Measurements from ENCODE around the gene CYB5RL.

CYB5RL gene

GRCh38 chr1:54199151-54199764, 572 bp downstream of the CYB5RL start:
- peak overlapping the region; percentile 70 to 98 (median 87) for H3K4me3 ChIP-seq
- H3K27ac ChIP-seq = peak overlapping the region in 19 of 21 experiments; percentile 6 to 96 (median 83)

DNA sequence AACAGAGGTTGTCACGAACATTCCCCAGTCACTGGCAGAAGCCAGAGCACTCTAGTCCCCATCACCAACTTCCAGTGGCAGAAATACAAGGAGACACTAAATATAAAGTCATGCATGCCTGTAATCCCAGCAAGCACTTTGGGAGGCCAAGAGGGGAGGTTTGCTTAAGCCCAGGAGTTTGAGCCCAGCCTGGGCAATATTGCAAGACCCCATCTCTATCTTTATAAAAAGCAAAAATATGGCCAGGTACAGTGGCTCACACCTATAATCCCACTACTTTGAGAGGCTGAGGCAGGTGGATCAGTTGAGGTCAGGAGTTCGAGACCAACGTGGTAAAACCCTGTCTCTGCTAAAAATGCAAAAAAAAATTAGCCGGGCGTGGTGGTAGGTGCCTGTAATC, 6.4 kb downstream of the CYB5RL start:
- Histone ChIP-seq H3K27ac (no peak overlapping the region), H3K4me3 (no peak overlapping the region)

- Histone ChIP-seq H3K4me3 (no peak overlapping the region), H3K27ac (no peak overlapping the region)
Measured at GRCh38 chr1:54191525-54191924, 8.3 kb downstream of the CYB5RL start.

DNA sequence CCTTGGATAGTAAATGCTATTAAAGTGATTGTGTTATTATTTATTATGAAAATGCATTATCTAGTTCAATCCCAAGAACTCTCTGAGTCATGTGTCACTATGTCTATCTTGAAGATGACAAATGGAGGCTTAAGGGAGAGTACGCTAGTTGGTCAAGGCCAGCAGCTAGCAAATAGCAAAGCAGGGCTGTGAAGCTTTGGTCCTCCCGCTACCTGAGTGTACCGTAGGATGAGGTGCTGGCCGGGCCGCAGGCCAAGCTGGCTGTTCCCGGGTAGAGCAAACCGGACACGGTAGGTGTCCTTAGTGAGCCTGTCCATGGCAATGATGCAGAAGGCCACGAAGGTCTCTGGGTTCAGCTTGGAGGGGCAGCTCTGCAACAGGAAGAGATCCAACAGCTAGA, 9.3 kb downstream of the CYB5RL start:
- no peak overlapping the region for H3K4me3 ChIP-seq
- H3K27ac ChIP-seq = no peak overlapping the region

DNA sequence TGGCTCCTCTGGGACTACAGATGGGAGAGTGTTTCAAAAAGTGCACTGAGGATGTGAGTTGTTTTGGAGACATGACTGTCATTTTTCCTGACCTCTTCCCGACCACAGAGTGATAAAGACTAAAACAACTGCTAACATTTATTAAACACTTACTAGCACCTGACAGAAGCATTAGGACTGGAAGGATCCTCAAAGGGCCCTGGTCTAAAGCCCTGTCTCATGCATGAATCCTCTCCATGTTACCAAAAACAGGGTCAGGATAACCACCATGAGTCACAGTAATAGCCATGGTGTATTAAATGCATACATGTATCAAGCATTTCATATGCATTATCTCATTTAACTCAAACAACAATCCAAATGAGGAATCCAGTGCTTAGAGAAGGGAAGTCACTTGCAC, 11.5 kb downstream of the CYB5RL start:
- no peak overlapping the region for H3K27ac ChIP-seq
- no peak overlapping the region for H3K4me3 ChIP-seq

- Histone ChIP-seq H3K4me3 (no peak overlapping the region), H3K27ac (no peak overlapping the region)
Measured at GRCh38 chr1:54186056-54186455, 13.8 kb downstream of the CYB5RL start.

DNA sequence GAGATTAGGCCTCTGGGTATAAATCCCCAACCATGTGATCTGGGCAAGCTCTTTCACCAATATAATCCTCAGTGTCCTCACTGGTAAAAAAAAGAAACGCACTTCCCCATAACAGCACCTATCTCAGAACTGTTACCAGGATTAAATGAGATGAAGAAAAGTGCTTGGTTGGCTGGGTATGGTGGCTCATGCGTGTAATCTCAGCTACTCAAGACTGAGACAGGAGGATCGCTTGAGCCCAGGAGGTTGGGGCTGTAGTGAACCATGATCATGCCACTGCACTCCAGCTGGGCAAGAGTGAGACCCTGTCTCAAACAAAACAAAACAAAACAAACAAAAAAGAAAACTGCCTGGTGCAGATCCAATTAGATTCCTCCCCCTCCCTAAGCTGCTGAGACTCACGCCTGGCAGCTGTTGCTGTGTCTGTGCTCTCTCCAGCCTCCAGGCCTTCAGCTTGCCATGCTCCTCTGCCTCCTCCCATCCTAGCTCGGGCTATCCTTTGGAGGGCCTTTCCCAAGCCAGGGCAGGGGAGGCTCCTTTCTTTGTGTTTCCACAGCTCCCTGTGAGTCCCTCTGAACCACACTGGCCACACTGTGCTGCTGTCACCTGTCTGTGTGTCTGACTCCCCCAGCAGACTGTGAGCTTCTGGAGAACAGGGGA, 19.0 kb downstream of the CYB5RL start:
- Histone ChIP-seq H3K4me3 (no peak overlapping the region), H3K27ac (no peak overlapping the region)

DNA sequence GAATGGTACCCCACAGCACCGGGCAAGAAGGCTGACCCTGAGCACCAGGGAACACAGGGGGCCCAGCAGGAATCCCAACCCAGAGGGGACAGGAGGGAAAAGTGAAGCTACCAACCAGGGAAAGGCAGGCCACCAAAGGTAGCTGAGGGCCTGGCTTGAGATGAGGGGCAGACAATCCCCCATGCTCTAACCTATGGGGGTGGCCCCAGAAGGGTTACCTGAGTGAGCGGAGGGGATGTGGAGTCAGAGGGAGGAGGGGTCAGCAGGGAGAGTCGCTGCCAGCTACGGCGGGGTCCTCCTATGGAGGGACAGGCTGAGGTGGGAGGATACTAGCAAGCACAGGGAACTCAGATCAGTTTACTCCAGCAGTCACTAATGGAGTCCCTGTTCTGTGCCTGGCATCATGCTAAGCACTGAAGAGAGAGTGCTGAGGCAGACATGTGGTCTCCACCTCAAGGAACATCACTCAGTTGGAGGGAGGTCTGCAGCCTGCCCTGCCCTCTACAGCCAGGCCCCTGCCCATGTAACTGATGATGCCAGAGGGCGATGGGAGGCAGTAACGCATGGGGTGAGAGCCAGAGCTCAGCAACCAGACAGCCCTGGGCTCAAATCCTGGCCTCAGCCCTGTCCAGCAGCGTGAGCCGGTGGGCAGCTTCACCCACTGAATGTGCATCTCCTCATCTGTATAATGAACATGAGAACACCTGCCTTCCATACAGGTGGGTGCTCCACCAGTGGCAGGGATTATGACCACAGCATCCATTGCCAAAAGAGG, 21.3 kb downstream of the CYB5RL start:
- no peak overlapping the region for H3K4me3 ChIP-seq
- no peak overlapping the region for H3K27ac ChIP-seq

- H3K27ac ChIP-seq = no peak overlapping the region
- H3K4me3 ChIP-seq = no peak overlapping the region
Measured at GRCh38 chr1:54177726-54178125, 22.1 kb downstream of the CYB5RL start.

- H3K4me3 ChIP-seq = no peak overlapping the region
Measured at GRCh38 chr1:54176621-54177327, 23.1 kb downstream of the CYB5RL start.

GRCh38 chr1:54174106-54174505, 25.7 kb downstream of the CYB5RL start:
- Histone ChIP-seq H3K4me3 (no peak overlapping the region), H3K27ac (no peak overlapping the region)

More at GRCh38 chr1:54176621-54177327, 23.1 kb downstream of the CYB5RL start:
- no peak overlapping the region for H3K27ac ChIP-seq

- Histone ChIP-seq H3K27ac (no peak overlapping the region), H3K4me3 (no peak overlapping the region)
Measured at GRCh38 chr1:54173681-54174080, 26.1 kb downstream of the CYB5RL start.

DNA sequence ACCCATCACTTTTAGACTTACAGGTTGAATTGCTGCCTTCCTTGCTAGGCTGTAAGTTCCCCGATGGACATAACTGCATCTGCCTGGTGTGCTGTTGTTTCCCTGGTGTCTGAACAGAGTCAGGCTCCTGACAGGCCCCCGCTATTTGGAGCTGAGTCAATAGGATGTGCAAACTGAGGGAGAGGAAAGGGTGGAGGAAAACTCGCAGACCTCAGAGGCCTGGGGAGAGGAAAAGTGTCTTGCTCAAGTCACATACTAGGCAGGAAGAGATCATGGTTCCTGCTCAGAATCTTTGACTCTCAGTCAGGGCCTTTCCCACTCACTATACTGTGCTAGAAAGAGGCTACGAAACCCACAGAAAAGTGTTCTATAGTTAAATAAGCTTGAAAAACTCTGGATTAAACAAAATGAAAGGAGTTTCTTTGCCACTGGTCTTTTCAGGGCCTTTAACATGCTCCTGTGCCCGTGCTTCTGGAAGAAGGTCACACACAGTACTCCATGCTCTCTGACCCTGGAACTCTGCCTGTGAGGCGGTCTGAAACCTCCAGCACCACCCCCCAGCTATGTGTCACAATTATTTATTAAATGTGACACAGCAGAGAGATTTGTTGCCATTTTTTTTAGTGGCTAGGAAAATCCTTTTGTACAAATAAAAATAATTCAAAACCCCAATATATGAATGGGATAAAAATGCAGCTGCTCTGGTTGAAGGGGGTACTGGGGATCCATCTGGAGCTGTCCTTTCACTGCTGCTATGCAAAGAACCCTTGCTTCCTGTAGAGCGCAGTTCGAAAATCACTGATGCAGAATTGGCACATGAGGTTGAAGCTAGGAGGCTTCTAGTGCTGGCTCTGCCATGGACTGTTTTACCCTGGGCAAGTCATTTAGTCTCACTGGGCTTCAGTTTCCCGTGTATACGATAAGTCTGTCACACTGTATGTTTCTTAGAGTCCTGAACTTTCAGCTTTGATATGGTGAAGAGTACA, 26.9 kb downstream of the CYB5RL start:
- Histone ChIP-seq H3K27ac (no peak overlapping the region), H3K4me3 (no peak overlapping the region)

- Histone ChIP-seq H3K27ac (no peak overlapping the region), H3K4me3 (no peak overlapping the region)
Measured at GRCh38 chr1:54171606-54172005, 28.2 kb downstream of the CYB5RL start.

DNA sequence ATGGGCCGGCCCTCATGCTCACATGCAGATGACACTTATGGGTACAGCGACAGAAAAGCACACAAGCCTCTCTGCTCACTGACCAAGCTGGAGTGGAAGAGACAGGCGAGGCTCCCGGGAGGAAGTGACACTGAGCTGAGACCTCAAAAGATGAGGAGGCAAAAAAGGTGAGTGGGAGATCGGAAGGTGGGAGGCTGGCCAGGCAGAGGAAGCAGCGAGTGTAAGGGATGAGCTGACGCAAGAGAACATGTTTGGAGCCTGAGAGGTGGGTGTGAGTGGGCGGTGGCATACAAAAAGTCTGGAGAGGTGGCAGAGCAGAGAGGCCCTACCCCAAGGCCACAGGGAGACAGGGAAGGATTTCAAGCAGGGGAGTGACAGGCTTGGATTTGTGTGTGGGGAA, 28.8 kb downstream of the CYB5RL start:
- no peak overlapping the region for H3K4me3 ChIP-seq
- H3K27ac ChIP-seq = no peak overlapping the region

DNA sequence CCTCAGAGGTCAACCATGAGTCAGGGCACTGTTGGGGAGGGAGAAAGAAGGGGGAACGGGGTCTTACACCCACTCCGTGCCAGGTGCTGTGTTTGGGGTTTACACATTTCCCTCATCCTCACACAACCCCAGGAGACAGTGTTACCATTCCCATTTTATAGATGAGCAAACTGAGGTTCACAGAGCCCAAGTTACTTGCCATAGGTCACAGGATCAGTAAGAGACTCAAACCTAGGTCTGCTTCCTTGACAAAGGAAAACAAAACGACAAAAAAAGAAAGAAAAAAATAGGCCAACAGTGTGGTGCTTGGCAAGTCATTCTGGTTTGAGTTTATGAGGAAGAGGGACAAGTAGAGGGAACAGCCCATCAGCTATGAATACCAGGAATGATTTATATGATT, 30.8 kb downstream of the CYB5RL start:
- Histone ChIP-seq H3K27ac (no peak overlapping the region), H3K4me3 (no peak overlapping the region)

DNA sequence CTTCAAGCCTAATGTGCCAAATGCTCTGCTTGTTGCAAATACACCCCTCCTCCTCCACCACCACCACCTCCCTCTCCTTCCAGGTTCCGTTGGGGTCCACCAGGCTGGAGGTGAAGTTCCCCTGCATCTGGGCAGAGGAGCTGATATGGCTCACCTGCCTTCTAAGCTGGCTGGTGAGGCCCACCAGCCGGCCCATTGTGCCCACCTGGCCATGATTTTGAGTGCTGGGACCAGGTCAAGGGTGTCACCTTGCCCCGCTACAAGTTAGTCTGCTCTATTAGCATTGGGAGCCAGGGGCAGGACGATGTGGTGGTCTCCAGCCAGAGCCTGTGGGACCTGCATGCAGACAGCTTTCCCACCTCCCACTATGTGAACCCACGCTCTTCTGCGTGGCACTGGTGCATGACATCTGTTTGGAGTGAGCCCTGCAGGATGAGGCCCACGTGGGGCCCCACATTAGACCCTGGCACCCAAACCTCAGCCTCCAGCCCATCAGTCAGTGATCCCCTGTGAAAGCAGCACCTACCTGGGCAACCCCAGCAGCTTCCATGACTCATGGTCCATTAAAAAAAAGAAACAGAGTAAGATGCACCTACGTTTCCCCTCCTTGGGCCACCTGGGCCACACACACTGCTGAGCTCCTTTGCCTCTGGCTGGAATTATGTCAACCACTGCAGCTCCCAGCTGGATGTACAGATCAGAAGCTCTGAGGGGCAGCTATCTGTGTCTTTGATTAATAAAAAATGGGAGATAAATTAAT, 31.4 kb downstream of the CYB5RL start:
- peak overlapping the region in 5 of 21 experiments; percentile 30 to 69 (median 51) for H3K27ac ChIP-seq
- no peak overlapping the region for H3K4me3 ChIP-seq

GRCh38 chr1:54167422-54168139, 32.2 kb downstream of the CYB5RL start:
- Histone ChIP-seq H3K4me3 (no peak overlapping the region), H3K27ac (peak overlapping the region in 7 of 21 experiments; percentile 44 to 69 (median 60))

Data from skin epidermis (tissue), 12 donors.